Activated T-cell treated with anti-CD3 and anti-CD28 coated beads, Interleukin-2, amount 50 U/mL, for 72 hours (primary cell): ENCODE measurements around the gene SEMA7A. TPM values are rescaled to one million over a fixed set of nuclear protein-coding genes. Genes with fewer than 3 reads are reported as not detected.
"Not testable (repeated sequence)": the region's sequence is repeated elsewhere in the genome, so short reads cannot be mapped to it uniquely, and the experiment has no call there.

Experiments used
- ATAC-seq, 2 donors: fragments of 150-1000 bp; cut with Tn5 transposase; replicated peaks in 1 of 2; 2 replicates each; pipeline ENCODE4 v1.10.0; 2021; ENCODE audit warnings: moderate library complexity in 2 of 2, mild to moderate bottlenecking in 1 of 2
- DNase-seq, 2 donors: peaks; one replicate each; pipeline ENCODE4 v3.0.0; 2021 to 2022; ENCODE audit warnings: mixed read lengths in 1 of 2
- H3K27ac Mint-ChIP-seq: one replicate; pipeline ENCODE4 v1.8.0; 2022; ENCODE audit warnings: mild to moderate bottlenecking, moderate library complexity, mixed read lengths
- H3K27me3 Mint-ChIP-seq: one replicate; pipeline ENCODE4 v1.8.0; 2022; ENCODE audit warnings: low read depth, mixed read lengths
- H3K36me3 Mint-ChIP-seq, 2 donors: one replicate each; pipeline ENCODE4 v1.8.0; 2022; ENCODE audit warnings: mixed read lengths in 2 of 2, mild to moderate bottlenecking in 1 of 2; ENCODE audit not compliant: insufficient read depth in 2 of 2
- H3K4me1 Mint-ChIP-seq: one replicate; pipeline ENCODE4 v1.8.0; 2022; ENCODE audit warnings: low read depth, mixed read lengths
- H3K4me3 Mint-ChIP-seq, 2 donors: one replicate each; pipeline ENCODE4 v1.8.0; 2022; ENCODE audit warnings: mild to moderate bottlenecking in 2 of 2, mixed read lengths in 2 of 2, moderate library complexity in 2 of 2
- H3K9me3 Mint-ChIP-seq, 2 donors: one replicate each; pipeline ENCODE4 v1.8.0; 2022; ENCODE audit warnings: mixed read lengths in 2 of 2
- total RNA-seq, 2 donors: library from RNA; stranded (reverse); gene quantifications; one replicate each; pipeline ENCODE4 v1.2.3, GENCODE V29; 2022

The SEMA7A gene
- 10 to 100 TPM; 46.7 to 57.1 TPM for total RNA-seq

GRCh38 chr15:74433592-74434262 lies at the start of gene SEMA7A:
Gene SEMA7A, minus strand, starts transcription at chr15:74433958. Its CDS starts 40 bp downstream, at chr15:74433918.
- H3K36me3 Mint-ChIP-seq = peaks cover 3 to 7% of the 10 kb centered on the region in 2 donors

GRCh38 chr15:74482661-74483060 lies 48.9 kb upstream of the SEMA7A start:
- peaks cover 2 to 3% of the 10 kb centered on the region in 2 donors for H3K36me3 Mint-ChIP-seq
- no peaks in the 10 kb centered on the region for H3K27me3 Mint-ChIP-seq
- H3K4me1 Mint-ChIP-seq = no peaks in the 10 kb centered on the region
- ATAC-seq (no peak), DNase-seq (no peak)
- no peak overlapping the region for H3K27ac Mint-ChIP-seq
- H3K4me3 Mint-ChIP-seq = no peak overlapping the region
- no peaks in the 10 kb centered on the region for H3K9me3 Mint-ChIP-seq

More at GRCh38 chr15:74433592-74434262, at the start of gene SEMA7A:
- no peaks in the 10 kb centered on the region for H3K9me3 Mint-ChIP-seq
- H3K27me3 Mint-ChIP-seq = no peaks in the 10 kb centered on the region
- H3K4me1 Mint-ChIP-seq = peaks cover 72% of the 10 kb centered on the region
- peak within 1 kb of the TSS; percentile 85 to 95 for H3K4me3 Mint-ChIP-seq
- ATAC-seq = peak; percentile 91 to 92
- DNase-seq = peak; percentile 90
- H3K27ac Mint-ChIP-seq = peak within 1 kb of the TSS; percentile 55

- H3K27ac Mint-ChIP-seq, H3K4me3 Mint-ChIP-seq, H3K27me3 Mint-ChIP-seq, H3K9me3 Mint-ChIP-seq, DNase-seq, H3K36me3 Mint-ChIP-seq, ATAC-seq: not testable (repeated sequence)
- H3K4me1 Mint-ChIP-seq = peaks cover 12% of the 10 kb centered on the region
Measured at GRCh38 chr15:74480364-74480763, 46.6 kb upstream of the SEMA7A start.

- ATAC-seq, H3K9me3 Mint-ChIP-seq, H3K27me3 Mint-ChIP-seq, H3K4me1 Mint-ChIP-seq, H3K27ac Mint-ChIP-seq, H3K4me3 Mint-ChIP-seq, DNase-seq: not testable (repeated sequence)
- peaks cover 11 to 14% of the 10 kb centered on the region in 2 donors for H3K36me3 Mint-ChIP-seq
Measured at GRCh38 chr15:74471621-74472020, 37.9 kb upstream of the SEMA7A start.

- DNase-seq (no peak), ATAC-seq (no peak)
- Mint-ChIP-seq H3K9me3 (no peaks in the 10 kb centered on the region), H3K27me3 (no peaks in the 10 kb centered on the region), H3K27ac (no peak overlapping the region), H3K36me3 (peaks cover 9 to 14% of the 10 kb centered on the region in 2 donors), H3K4me3 (no peak overlapping the region), H3K4me1 (no peaks in the 10 kb centered on the region)
Measured at GRCh38 chr15:74470631-74471395, 37.1 kb upstream of the SEMA7A start.

- Mint-ChIP-seq H3K27me3 (no peaks in the 10 kb centered on the region), H3K9me3 (peaks cover 5 to 6% of the 10 kb centered on the region in 2 donors), H3K4me1 (peaks cover 20% of the 10 kb centered on the region), H3K27ac (no peak overlapping the region), H3K4me3 (no peak overlapping the region), H3K36me3 (peaks cover 12 to 19% of the 10 kb centered on the region in 2 donors)
- ATAC-seq = no peak
- no peak for DNase-seq
Measured at GRCh38 chr15:74468341-74469032, 34.7 kb upstream of the SEMA7A start.

- Mint-ChIP-seq H3K9me3 (peaks cover 6 to 7% of the 10 kb centered on the region in 2 donors), H3K27ac (no peak overlapping the region), H3K27me3 (no peaks in the 10 kb centered on the region), H3K4me3 (no peak overlapping the region), H3K4me1 (peaks cover 40% of the 10 kb centered on the region), H3K36me3 (peaks cover 15 to 20% of the 10 kb centered on the region in 2 donors)
- ATAC-seq (no peak), DNase-seq (no peak)
Measured at GRCh38 chr15:74466570-74466969, 32.8 kb upstream of the SEMA7A start.

GRCh38 chr15:74464897-74465296 lies 31.1 kb upstream of the SEMA7A start:
- Mint-ChIP-seq H3K4me1 (peaks cover 49% of the 10 kb centered on the region), H3K4me3 (peak overlapping the region; percentile 9 to 70), H3K9me3 (peaks cover 6 to 7% of the 10 kb centered on the region in 2 donors), H3K27ac (peak overlapping the region; percentile 59), H3K36me3 (peaks cover 16 to 20% of the 10 kb centered on the region in 2 donors), H3K27me3 (no peaks in the 10 kb centered on the region)
- no peak for DNase-seq
- no peak for ATAC-seq

- Mint-ChIP-seq H3K9me3 (peaks cover 6 to 7% of the 10 kb centered on the region in 2 donors), H3K27ac (peak overlapping the region; percentile 59), H3K36me3 (peaks cover 16 to 18% of the 10 kb centered on the region in 2 donors), H3K4me1 (peaks cover 50% of the 10 kb centered on the region), H3K27me3 (no peaks in the 10 kb centered on the region), H3K4me3 (peak overlapping the region; percentile 14 to 70)
- DNase-seq (no peak), ATAC-seq (no peak)
Measured at GRCh38 chr15:74464216-74464615, 30.5 kb upstream of the SEMA7A start.

- Mint-ChIP-seq H3K27ac (peak overlapping the region; percentile 23), H3K9me3 (peaks cover 6 to 7% of the 10 kb centered on the region in 2 donors), H3K4me3 (peak overlapping the region; percentile 99), H3K36me3 (peaks cover 14 to 15% of the 10 kb centered on the region in 2 donors), H3K27me3 (no peaks in the 10 kb centered on the region), H3K4me1 (peaks cover 56% of the 10 kb centered on the region)
- ATAC-seq (no peak), DNase-seq (no peak)
Measured at GRCh38 chr15:74463634-74464033, 29.9 kb upstream of the SEMA7A start.

- Mint-ChIP-seq H3K4me1 (peaks cover 59% of the 10 kb centered on the region), H3K36me3 (peaks cover 12 to 14% of the 10 kb centered on the region in 2 donors), H3K9me3 (peaks cover 6 to 7% of the 10 kb centered on the region in 2 donors), H3K27ac (peak overlapping the region; percentile 92), H3K4me3 (peak overlapping the region; percentile 99), H3K27me3 (no peaks in the 10 kb centered on the region)
- DNase-seq (no peak), ATAC-seq (no peak)
Measured at GRCh38 chr15:74461847-74462511, 28.2 kb upstream of the SEMA7A start.
